Choroid plexus epithelial cell (primary cell): Measurements from ENCODE around the gene SCAF4.

Experiments used
- DNase-seq: peaks from one replicate; pipeline ENCODE4 v3.0.0-alpha.2; 2010; ENCODE audit warnings: low read depth
- H3K4me3 ChIP-seq: 2 replicates; pipeline ENCODE4 v1.5.1; 2011; ENCODE audit warnings: low read depth, mild to moderate bottlenecking, control low read depth, low read length, moderate library complexity
- TF ChIP-seq, protein P1 (sequence below): conservative IDR thresholded peaks from 2 replicates; pipeline ENCODE4 v1.5.1; 2011; ENCODE audit warnings: low read depth, mild to moderate bottlenecking, control low read depth, inconsistent platforms, low read length, moderate library complexity

Gene SCAF4

DNA sequence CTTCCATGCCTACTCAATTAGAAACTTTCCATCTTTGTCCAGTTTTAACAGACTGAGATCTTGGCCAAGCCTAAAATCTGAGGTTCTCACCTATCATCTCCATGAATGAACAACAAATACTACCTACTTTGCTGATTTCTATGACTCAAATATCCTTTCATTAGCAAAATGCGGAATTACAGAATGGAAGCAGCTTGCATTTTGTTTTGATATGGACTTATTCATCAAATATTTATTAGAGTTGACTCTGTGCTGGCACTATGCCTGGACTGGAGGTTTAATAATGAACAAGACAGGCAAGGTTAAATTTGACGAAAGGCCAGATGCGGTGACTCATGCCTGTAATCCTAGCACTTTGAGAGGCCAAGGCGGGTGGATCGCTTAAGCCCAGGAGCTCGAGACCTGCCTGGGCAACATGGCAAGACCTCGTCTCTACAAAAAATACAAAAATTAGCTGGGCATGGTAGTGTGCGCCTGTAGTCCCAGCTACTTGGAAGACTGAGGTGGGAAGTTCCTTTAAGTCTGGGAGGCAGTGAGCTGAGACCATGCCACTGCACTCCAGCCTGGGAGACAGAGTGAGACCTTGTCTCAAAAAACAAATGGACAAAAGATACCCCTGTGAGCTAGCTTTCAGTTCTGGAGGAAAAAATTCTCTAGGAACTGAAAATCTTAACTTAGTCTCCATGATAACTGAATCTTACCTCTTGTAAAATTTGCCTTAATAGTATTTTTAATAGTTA, 101.8 kb downstream of the SCAF4 start:
- TF ChIP-seq, protein P1, sequence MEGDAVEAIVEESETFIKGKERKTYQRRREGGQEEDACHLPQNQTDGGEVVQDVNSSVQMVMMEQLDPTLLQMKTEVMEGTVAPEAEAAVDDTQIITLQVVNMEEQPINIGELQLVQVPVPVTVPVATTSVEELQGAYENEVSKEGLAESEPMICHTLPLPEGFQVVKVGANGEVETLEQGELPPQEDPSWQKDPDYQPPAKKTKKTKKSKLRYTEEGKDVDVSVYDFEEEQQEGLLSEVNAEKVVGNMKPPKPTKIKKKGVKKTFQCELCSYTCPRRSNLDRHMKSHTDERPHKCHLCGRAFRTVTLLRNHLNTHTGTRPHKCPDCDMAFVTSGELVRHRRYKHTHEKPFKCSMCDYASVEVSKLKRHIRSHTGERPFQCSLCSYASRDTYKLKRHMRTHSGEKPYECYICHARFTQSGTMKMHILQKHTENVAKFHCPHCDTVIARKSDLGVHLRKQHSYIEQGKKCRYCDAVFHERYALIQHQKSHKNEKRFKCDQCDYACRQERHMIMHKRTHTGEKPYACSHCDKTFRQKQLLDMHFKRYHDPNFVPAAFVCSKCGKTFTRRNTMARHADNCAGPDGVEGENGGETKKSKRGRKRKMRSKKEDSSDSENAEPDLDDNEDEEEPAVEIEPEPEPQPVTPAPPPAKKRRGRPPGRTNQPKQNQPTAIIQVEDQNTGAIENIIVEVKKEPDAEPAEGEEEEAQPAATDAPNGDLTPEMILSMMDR = no peak
- DNase-seq = peak; percentile 97
- no peak overlapping the region for H3K4me3 ChIP-seq

DNA sequence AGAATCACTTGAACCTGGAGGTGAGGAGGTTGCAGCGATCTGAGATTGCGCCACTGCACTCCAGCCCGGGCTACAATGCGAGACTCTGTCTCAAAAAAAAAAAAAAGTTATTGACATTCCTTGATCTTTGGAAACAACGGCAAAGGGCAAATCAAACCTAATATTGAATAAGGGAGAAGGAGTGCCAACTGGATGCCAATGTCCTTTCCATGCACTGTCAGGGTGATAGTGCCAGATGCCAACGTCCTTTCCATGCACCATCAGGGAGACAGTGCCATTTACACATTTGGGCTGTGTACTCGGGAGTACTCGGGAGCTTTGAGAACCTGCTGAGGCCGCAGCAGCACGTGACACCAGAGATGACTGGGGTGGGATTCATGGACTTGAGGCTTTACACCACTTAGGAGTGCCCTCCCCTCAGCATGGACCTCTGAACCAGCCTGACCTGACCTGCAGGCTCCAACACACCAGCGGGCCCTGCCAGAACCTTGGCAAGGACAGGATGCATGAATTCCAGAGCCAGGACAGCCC, 106.9 kb downstream of the SCAF4 start:
- no peak for DNase-seq
- TF ChIP-seq, protein P1 = no peak
- no peak overlapping the region for H3K4me3 ChIP-seq

DNA sequence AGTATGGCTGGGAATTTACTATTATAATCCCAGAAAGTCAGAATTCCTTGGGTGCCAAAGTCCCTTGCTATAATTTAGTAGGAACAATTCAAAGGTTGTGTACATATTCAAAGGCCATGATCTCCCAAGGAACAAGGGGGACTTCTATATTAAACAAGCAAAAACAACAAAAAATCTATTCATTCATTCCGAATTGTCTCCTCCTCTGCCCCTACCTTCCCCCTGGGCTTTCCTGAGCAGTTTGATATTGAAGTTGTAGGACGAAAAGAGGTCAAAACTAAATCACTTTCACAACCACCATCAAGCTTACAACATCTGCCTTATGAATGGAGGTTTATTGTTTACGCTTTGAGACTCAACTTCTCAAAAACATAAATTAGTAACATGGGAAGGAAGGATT, 107.7 kb downstream of the SCAF4 start:
- DNase-seq = no peak
- TF ChIP-seq, protein P1 = no peak
- H3K4me3 ChIP-seq = no peak overlapping the region

DNA sequence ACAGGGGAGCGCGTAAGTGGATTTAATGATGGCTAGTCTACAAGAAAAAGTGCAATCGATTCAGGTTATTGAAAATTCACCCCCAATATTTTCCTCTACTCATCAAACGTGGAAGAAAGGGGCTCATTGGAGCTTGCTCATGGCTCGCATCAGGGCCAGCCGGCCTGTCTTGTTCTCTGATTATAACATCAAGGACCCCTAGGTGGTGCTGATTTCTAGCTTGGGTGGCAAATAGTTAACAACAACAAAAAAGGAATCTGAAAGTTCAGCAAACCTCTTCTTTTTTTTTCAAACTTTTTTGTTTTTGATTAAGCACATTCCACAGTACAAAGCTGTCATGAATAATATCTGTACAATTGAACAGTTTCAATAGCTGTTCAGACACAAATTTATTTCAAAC, 108.3 kb downstream of the SCAF4 start:
- DNase-seq = peak; percentile 40
- TF ChIP-seq, protein P1 = peak; percentile 39
- H3K4me3 ChIP-seq = no peak overlapping the region

DNA sequence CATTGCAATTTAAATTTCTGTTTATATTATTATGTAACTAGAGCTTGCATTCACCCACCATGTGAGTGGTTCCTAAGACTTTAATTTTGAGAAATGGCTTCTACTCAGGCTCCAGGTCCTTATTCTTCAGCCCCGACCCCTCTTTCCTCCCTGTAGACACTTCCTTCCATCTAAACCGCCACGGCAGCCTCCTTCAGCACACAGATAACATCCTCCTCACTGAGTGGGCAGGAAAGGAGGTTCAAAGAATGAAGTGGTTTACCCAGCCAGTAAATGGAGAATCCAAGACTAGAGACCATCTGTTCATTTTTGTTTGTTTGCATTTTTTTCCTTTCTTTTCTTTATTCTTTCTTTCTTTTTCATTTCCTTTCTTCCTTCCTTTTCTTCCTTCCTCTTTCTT, 109.5 kb downstream of the SCAF4 start:
- TF ChIP-seq, protein P1 = no peak
- DNase-seq = no peak

More for the DNA sequence above, 109.5 kb downstream of the SCAF4 start:
- H3K4me3 ChIP-seq = no peak overlapping the region
